ENCODE results near the gene CDC23. TPM values are rescaled to one million over a fixed set of nuclear protein-coding genes. Genes with fewer than 3 reads are reported as not detected.

CDC23 gene
- total RNA-seq, 1 donor from 2014 or later: 13.2 TPM

DNA sequence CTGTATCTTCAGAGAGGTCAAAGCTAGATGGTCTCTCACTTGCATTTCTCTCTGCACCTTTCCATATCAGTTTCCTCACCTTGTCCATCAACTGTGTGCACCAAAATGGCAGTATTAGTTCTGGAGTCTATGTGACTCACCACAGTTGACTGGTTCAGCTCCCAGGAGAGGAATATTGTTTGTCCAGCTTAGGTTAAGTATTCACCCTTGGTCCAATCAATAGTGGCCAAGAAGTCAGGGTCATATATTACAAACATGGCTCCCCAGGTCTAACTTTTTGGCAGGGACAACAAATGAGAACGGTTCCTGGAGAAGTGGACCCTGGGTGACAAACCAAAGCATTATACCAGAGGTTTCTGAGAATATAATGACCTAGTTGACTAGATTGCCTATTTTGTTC, 24.9 kb upstream of the CDC23 start:
- Histone ChIP-seq H3K27me3 (no peaks in the 10 kb centered on the region), H3K36me3 (no peaks in the 10 kb centered on the region), H3K27ac (no peak overlapping the region), H3K4me3 (no peak overlapping the region), H3K4me1 (peaks cover 0 to 4% of the 10 kb centered on the region in 2 donors), H3K9me3 (no peaks in the 10 kb centered on the region)
- no peak for DNase-seq (ENCODE audit: low spot score in 2 of 2)
- intact Hi-C loops (cut with DNase I): no loop called here
- TF ChIP-seq CTCF (IDR thresholded peaks at IDR 0.05): no peak

- Histone ChIP-seq H3K27ac (no peak overlapping the region), H3K36me3 (no peaks in the 10 kb centered on the region), H3K9me3 (no peaks in the 10 kb centered on the region), H3K27me3 (no peaks in the 10 kb centered on the region), H3K4me1 (no peaks in the 10 kb centered on the region), H3K4me3 (no peak overlapping the region)
- intact Hi-C loops (cut with DNase I): no loop called here
- TF ChIP-seq CTCF (IDR thresholded peaks at IDR 0.05): no peak
- DNase-seq (ENCODE audit: low spot score in 2 of 2): no peak
Observed at GRCh38 chr5:138234651-138235050, 21.5 kb upstream of the CDC23 start.

DNA sequence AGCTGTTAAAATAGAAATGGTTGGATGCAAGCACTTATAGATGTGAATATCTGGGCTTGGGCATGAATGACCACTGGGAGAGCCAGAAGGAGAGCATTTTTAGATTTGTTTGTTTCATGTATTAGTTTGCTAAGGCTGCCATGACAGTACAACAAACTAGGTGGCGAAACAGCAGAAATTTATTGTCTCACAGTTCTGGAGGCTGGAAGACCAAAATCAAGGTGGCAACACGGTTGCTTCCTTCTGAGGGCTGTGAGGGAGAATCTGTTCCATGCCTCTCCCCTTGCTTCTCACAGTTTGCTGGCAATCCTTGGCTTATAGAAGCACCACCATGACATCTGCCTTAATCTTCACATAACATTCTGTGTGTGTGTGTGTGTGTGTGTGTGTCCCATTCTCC, 20.2 kb upstream of the CDC23 start:
- intact Hi-C loops (cut with DNase I): no loop called here

DNA sequence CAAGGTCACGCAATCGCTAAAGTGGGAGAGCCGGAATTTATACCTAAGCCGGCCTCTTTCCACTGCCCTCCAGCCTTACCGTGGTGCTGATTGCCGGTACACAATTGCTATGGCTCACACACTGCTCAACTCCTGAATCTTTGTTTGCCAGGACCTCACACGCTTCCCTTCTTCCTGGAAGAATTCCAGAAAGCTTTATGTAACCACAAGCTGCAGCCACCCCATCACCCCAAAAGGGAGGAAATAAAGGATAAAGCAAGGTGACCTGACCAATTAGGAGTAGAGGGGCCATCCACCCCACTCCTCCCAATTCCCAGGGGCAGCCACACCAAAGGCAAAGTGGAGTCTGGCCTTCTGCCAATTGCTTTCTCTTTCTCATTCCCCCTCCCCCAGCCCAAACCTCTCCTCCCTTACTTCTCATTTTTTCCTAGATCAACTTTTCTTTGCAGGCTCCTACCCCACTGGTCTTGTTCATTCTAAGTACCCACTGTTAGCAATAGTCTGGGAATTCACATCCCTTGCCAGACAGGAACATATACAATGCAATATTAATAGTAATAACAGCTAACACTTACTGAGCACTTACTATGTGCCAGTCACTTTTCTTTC, 18.0 kb upstream of the CDC23 start:
- H3K4me3 ChIP-seq: no peak overlapping the region
- H3K27me3 ChIP-seq: no peaks in the 10 kb centered on the region
- H3K4me1 ChIP-seq: no peaks in the 10 kb centered on the region
- H3K27ac ChIP-seq: no peak overlapping the region
- no peak for DNase-seq (ENCODE audit: low spot score in 2 of 2)
- intact Hi-C loops (cut with DNase I): no loop called here
- H3K36me3 ChIP-seq: no peaks in the 10 kb centered on the region
- peaks cover 0 to 3% of the 10 kb centered on the region in 2 donors for H3K9me3 ChIP-seq
- TF ChIP-seq CTCF (IDR thresholded peaks at IDR 0.05): no peak

More for the DNA sequence above, 20.2 kb upstream of the CDC23 start:
- no peak overlapping the region for H3K4me3 ChIP-seq
- no peaks in the 10 kb centered on the region for H3K36me3 ChIP-seq
- H3K27ac ChIP-seq: no peak overlapping the region
- no peaks in the 10 kb centered on the region for H3K9me3 ChIP-seq
- no peaks in the 10 kb centered on the region for H3K27me3 ChIP-seq
- no peak for DNase-seq (ENCODE audit: low spot score in 2 of 2)
- no peaks in the 10 kb centered on the region for H3K4me1 ChIP-seq
- TF ChIP-seq CTCF (IDR thresholded peaks at IDR 0.05): no peak

- no peaks in the 10 kb centered on the region for H3K36me3 ChIP-seq
- intact Hi-C loops (cut with DNase I): no loop called here
- no peak overlapping the region for H3K4me3 ChIP-seq
- DNase-seq (ENCODE audit: low spot score in 2 of 2): no peak
- no peaks in the 10 kb centered on the region for H3K27me3 ChIP-seq
- H3K27ac ChIP-seq: no peak overlapping the region
- peaks cover 0 to 3% of the 10 kb centered on the region in 2 donors for H3K9me3 ChIP-seq
- TF ChIP-seq CTCF (IDR thresholded peaks at IDR 0.05): no peak
- H3K4me1 ChIP-seq: no peaks in the 10 kb centered on the region
Observed at GRCh38 chr5:138230261-138230660, 17.1 kb upstream of the CDC23 start.

DNA sequence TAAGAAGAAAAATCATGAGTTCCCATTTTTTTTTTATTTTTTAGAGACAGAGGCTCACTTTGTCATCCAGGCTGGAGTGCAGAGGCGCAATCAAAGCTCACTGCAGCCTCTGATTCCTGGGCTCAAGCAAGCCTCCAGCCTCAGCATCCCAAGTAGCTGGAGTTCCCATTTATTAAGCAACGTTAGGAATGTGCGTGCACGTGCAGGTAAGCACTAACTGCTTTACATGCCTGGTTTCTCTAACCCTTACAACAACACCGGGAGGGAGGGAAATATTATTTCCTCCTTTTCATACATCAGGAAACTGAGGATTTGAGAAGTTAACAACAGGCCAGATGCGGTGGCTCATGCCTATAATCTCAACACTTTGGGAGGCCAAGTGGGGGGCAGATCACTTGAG, 16.3 kb upstream of the CDC23 start:
- Histone ChIP-seq H3K4me1 (no peaks in the 10 kb centered on the region), H3K27ac (no peak overlapping the region), H3K4me3 (no peak overlapping the region), H3K36me3 (no peaks in the 10 kb centered on the region), H3K9me3 (peaks cover 0 to 3% of the 10 kb centered on the region in 2 donors), H3K27me3 (no peaks in the 10 kb centered on the region)
- TF ChIP-seq CTCF (IDR thresholded peaks at IDR 0.05): no peak
- intact Hi-C loops (cut with DNase I): no loop called here
- no peak for DNase-seq (ENCODE audit: low spot score in 2 of 2)

Measured in ascending aorta (tissue), 2 donors.